Right forelimb (tissue), 1 donor: Measurements from ENCODE around the gene NTM.
A peak's percentile ranks its signal among the peaks of the same experiment; 100 is the strongest.
"Not testable (repeated sequence)": the region's sequence is repeated elsewhere in the genome, so short reads cannot be mapped to it uniquely, and the experiment has no call there.

ENCODE experiments used
- DNase-seq: peaks from one replicate; pipeline ENCODE4 v3.0.0-alpha.2; 2018

NTM gene

DNA sequence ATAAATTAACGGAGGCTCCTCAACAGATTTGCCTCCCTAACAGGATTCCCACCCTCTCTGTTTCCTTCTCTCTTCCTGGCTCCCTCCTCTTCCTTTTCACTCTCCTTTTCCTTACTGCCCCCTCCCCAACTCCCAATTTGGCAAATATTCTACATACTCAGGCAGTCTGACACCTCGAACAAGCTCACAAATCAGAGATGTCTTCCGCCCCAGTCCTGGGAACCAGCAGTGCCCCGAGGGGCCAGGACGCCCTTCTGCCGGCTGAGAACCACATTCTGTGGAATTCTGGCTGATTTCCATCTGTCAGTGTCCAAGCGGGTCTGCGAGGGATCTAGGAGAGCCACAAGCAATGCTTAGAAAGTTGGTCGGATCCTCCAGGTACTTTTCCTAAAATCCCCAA, 94.0 kb downstream of the NTM start:
- no peak for DNase-seq

DNA sequence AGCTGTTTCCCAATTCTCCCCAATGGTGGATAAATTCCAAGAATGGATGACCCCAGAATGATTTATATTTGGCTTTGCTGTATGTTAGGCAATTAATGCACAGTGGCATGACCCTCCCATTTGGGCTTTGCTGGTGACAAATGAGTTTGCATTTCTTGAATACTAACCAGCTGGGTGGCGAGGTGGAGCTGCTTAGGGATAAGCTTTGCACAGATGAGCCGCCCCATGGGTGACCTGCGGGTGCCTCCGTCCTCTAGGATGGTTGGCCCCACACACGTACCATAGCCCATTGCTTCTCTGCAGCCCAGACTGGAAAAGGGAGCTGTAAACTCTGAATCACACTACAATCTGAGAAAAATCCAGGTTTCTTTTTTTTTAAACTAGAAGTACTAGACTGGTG, 94.6 kb downstream of the NTM start:
- DNase-seq: no peak

DNA sequence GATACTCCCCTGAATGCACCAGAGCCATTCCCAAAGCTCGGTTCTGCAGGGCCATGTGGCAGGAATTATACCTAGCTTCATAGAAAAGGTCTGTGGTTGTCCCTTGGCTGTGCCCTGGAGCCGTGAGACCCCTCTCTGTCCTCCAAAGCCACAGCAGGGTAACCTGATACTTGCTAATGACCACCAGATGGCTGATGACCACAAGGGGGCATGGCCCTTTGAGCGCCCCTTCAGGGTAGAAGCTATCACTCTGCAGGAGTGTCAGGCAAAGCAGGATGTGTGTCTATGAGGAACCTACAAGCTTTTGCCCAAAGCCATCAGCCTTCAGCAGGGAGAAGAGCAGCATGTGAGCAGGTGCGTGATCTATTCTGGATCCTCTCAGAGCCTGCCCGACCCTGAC, 95.3 kb downstream of the NTM start:
- DNase-seq: peak; percentile 17

DNA sequence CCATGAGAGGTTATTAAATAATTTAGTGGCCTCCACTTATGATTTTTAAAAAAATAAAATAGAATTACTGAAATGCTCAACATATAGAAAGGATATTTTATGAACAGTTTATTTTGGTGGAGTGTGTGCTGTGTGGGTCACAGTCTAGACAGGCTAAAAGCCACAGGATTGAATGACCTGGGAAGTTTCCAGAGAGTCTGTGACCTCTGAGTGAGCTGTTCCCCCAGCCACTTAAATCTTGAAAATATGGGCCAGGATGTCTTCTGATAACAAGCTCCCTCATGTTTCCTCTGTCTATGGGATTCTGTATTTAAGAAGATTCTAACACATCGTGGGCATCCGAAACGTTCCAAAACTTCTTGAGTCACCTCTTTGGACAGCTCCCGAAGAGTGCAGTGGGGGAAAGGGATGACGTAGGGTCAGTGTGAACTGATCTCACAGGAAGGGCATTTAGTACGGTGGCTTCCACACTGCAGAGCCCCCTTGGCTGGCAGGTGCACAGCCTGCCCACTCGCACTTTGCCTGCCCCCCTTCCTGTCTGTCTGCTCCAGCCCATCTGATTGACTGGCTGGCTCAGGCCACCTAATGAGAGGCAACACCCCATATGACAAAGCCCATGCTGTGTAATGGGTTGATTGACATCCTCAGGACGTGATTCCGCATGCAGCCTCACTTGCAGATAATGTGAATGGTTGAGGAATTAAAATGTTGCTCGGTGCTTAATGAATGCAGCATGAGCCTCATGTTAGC, 97.4 kb downstream of the NTM start:
- DNase-seq: peak; percentile 33

DNA sequence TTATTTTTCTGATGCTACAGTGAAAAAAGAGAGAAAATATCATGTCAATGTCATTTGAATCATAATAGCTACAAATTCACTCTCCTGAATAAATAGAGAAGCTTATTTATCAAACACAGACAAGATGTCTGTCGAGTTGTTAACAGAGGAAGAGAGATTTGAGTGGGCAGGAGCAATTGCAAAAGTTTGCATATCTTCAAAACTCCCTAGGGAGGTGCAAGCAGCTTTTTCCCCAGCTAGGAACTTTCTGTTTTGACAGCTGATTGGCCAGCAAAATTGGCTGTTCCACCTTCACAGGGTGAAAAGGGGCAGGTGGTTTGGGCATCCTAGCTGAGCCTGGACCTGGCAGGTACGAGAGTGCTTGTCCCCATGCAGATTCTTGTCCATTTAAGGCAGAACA, 98.2 kb downstream of the NTM start:
- DNase-seq: peak; percentile 24

DNA sequence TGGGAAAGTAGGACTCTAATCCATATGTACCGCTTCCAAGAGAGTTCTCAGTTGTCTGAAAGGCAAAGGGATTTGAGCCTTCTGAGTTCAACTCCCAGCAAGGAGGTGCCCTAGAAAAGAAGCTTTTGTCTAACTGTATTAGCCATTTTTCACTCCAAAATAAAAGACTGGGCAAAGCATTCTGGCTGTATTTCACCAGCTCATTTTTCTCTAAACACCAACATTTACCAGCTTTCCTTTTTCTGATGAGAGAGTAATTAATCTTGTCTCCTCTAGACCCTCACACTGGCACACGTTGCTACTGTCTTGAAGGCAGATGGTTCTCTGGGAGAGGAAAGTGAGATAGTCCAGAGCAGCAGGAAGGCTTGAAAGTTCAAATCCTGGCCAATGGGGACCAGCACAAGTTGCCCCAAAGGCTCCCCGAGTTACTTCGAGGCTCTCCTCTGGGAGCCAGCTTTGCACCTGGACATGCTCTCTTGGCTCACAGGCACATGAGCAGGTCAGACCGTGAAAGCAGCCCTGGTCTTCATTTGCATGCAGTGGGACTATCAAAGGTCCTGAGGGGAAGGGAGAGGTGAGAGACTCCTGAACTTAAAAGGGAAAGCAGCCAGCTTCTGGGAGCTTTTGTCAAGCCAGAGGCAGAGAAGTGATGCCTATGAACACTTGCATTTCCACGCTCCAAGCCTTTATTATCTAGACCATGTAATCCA, 100.0 kb downstream of the NTM start:
- DNase-seq: peak; percentile 11

DNA sequence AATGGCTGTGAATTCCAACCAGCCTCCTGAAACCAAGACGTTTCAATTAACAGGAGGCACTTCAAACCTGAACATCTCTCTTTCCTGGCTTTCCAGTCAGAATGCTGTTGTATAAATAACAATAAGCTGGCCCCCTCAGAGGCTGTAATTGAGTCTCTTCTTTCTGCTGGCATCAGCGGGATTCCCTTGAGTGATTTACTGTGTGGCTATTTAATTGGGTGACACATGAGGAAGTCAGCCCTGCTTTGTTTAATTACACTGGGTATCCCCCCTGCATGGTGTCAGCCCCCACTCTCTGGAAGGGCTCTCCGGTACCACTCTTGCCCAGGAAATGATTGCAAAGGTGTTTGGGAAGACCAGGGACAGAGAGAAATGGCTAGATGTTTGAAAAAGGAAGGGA, 101.6 kb downstream of the NTM start:
- DNase-seq: no peak

DNA sequence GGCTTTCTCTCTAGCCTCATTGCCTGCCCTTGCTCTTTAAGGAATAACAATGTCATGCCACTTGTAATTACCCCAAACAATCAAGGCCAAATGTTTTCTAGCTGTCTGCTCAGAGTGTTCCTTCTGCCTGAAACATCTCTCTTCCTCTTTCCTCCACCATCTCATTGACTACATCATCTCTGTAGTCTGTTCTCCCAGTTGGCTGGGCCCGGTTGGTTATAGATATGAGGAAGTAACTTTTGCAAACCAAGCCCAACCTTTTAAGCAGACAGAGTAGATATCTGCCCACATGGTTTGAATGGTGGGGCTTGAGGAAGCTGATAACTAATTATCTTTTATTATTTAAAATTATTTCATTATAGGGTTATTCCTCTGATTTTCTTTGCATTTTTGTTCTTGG, 104.5 kb downstream of the NTM start:
- no peak for DNase-seq

DNA sequence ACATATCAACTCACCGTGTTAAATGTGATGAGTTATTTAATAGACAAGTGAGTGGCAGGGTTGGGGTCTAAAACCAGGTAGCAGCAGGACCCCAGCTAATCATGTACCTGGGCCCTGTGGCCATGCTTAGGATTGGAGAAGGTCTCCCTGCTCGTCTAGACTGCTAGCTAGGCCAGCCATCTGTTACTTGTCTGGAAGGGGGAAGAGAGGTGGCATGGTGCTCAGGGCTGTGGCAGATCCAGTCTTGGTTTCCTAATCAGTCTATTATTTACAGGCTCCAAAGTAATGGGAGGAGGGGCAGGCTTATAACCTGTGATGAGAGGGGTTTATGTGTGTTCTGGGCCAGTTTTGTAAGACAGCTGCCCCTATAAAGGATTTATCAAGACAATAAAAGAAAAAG, 105.9 kb downstream of the NTM start:
- DNase-seq: no peak

DNA sequence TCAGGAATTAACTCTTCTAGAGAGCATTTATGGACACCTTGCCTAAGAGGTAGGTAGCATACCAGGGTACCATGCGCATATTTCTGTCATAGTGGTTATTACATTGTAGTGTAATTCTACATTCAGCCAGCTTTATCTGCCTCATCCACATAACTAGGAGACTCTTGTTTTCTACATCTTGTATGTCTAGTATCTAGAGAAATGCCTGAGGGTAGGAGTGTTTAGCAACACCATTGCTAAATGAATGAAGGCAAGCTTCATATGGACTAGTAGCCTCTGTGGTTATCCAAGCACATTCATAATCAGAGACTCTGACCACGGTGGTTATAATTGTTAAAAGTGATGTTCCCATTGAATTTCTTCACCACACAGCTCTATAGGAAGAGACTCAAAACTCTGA, 107.9 kb downstream of the NTM start:
- DNase-seq: no peak

DNA sequence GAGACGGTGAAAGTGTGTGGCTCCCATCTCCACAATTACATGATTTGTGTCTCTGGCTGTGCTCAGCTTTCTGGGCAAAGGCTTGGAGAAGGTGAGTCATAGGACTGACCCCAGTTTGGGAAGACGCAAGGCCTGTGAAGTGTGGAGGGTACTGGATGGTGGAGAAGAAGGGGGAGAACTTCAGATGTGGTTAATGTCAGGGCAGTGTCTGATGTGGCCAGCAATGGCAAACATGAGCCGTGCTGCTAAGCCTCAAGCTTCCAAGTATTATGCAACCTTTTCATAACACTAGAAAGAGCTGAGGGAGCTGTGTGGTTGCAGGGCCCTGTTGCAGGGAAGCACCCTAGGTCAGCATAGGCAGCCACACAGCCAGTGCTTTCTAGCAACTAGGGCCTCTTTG, 110.9 kb downstream of the NTM start:
- no peak for DNase-seq

DNA sequence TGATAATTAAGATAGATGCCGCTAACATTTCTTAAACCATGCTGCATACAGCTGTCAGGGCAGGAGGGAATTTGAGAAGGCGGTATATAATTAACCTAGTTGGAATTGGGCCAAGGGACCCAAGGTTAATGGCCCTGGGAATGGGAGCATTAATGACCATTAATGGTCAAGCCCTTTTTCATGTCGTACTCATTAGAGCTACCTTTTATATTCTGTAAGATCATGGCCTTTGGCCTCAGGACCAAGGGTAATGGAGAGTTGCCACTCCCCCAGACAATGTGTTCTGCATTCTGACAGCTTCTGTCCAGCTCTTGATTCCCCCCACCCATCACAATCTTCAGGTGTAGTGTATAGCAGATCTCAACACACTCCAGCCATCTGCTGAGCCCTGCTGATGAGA, 111.6 kb downstream of the NTM start:
- no peak for DNase-seq

DNA sequence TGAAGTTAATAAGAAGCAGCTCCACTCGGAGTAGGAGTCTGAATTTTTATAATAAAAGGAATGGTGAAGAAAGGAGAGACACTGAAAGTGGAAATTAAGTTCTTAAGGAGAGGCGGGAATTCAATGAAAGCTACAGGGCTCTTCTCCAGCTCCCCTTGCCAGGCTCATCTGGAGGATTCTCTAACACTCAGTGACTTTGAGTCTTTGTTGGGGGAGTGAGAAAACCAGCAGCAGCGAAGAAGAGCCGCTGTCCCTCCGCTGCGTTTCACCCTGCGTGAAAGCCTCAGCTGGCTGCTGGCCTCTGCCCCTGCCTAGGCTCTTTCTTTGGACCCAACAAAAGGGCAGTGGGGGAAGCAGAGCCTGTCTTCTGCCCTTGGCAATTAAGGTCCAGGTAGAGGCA, 113.0 kb downstream of the NTM start:
- peak; percentile 30 for DNase-seq

DNA sequence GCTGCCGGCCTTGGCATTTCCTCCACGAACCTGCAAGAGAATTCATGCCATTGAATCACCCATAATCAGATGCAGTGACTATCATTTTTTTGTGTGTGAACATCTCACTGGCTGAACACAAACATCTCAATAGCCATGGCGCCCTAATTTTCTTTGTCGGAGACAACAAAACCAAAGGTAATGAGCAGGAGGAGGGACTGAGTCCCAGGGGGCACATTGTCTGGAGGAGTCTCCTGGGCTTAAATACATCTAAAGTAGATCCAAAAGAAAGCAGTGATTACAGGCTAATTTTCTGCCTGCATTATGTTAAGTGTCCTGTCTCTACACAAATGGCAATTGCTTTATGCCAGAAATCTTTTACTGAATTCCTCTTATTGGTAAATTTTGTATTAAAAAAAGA, 113.5 kb downstream of the NTM start:
- DNase-seq: no peak

DNA sequence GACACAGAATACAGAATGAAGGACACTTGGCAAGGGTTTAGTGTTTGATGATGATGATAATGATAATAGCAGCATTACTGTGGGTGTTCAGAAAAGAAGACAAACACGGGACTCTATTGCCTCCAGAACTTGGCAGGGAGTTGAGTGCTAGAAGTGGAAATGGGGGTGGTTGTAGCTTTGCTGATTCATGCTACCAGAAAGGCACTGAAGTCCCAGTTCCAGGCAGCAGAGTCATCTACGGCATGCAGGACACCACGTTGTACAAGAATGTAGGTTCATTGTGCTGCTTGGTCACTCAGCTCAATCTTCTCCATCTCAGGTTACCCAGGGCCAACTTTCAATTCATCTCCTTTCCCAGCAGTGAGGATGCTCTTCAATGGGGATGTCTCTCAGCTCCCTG, 115.7 kb downstream of the NTM start:
- no peak for DNase-seq

DNA sequence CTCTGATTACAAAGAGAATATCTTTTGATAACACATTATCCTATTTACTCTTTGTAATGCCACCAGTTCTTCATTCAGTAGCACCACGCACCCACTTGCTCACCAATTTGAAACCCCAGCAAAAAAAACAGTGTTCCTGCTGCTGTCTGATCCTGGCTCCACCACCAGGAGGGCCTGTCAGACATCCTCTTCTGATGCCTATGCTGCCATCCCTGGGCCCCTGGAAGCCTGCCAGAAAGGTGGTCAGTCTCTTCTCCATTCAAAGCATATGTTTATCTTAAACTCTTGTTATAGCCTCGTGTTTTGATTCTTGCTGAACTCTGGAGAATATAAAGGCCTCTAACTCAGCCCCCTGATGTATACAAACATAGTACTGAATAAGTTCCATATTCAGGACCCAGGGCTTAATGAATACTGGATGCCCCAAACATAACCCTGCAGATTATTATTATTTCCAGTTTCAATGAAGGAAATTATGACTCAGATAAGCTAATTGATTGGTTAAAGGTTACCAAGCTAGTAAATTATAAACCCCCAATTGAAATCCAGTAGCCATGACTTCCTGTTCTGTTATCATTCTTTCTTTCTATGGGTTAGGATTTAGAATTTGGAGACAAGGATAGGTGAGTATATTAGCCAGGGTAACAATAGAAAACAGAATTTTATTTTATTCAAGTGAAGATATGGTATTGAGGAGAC, 116.7 kb downstream of the NTM start:
- no peak for DNase-seq

DNA sequence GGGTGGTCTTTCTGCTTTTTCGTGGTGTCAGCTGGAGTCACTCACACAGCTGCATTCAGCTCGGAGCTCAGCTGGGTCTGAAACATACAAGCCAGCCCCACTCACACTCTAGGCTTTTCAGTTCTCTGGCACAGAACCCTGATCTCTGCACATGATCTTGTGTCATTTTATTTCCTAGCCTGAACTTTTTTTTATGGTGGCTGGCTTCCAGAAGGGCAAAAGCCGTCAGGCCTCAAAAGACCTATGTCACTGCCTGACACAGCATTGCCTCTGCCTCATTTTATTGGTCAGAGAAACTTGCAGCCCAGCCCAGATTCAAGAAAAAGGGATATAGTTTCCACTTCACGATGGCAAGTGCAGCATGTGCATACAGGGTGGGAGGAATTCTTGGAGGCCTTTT, 117.8 kb downstream of the NTM start:
- DNase-seq: peak; percentile 39

DNA sequence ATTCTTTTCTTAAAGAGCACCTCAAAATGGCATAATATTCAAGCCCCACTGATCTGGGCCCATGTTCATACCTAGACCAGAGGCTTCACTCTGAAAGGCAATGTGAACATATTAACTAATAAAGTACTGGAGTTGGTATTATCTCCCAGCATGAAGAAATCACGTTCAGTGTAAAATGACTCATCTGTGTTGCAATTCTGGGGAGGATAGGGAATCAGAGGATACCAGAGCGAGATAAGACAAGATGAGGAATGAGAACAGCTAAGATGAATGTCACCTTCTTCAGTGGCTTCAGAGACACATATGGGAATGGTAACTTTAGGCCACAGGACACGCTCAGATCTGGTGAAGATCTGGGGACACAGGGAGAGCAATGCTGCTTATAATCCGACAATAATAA, 121.1 kb downstream of the NTM start:
- no peak for DNase-seq

DNA sequence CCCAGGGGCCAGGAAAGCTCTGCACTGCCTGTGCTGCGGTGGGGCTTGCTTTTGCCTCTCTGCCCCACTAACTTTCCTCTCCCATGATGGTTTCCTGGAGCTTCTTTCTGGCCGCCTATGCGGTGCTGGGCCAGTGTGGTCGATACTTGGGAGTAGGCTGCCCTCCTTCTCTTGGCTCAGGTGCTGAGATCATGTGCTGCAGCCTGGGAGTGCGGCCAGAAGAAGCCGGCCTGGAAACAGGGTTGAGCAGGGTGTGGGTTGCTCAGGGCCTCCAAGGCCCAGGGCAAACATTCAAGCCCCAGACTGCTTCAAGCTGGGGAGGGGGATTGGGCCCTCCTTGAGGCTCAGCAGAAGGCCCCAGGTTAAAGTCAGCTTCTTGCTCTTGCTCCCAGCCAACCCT, 125.0 kb downstream of the NTM start:
- DNase-seq: peak; percentile 77

DNA sequence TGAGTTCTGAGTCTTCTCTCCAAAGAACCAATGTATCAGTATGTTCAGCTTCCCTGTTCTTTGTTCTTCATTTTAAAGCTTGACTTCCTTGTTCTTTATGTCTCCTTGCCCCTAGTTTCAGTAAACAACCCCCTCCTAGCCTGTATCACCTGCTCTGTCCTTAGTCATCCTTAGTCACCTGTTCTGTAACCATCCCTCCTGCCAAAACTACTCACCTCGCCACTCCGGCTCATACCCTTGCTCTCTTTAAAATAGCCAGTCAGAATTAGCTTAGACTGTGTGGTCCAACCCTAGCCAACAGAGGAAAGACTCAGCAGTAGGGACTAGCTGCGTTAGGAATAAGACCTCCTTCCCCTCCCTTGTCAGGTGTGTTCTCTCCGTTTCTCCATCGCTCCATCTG, 127.3 kb downstream of the NTM start:
- DNase-seq: not testable (repeated sequence)

DNA sequence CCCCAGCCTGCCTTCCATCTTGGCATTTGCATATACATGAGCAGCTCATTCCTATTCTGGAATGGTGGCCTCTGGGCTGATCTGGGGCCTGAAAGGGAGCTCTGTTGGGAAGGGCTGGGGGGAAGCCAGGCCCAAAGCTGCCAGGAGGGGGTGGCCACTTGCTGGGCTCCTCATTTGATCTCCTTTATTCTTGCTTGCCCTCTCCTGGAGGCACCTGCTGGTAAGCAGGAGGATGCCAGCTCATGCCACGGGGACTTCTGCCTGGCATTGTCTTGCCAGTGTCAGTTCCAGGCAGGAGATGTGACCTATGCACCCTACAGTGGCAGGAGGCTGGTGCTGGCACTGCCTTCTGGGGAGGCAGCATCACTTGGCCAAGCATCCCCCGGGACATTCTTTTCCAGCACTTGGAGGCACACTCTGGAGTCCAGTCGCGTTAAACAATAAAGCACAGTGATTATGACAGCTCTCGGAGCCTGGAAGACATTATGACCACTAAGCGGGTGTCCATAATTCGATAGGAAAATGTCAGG, 128.3 kb downstream of the NTM start:
- no peak for DNase-seq

DNA sequence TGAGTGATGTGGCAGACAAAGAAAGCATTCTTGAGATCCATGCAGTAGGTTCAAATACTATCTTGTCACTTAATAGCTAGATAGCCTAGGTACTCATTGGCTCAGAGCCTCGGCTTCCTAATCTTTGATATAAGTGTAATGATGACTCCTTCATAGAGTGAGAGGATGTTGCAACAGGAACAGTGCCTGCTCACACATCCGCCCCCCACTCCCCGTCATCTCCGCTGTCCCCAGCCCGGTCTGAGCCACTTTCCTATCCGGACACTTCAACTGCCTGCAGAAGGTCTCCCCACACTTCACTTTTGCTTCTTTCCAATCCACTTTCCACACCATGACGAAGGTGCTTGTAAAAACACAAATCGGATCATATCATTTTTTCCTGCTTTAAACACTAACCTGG, 128.8 kb downstream of the NTM start:
- no peak for DNase-seq

DNA sequence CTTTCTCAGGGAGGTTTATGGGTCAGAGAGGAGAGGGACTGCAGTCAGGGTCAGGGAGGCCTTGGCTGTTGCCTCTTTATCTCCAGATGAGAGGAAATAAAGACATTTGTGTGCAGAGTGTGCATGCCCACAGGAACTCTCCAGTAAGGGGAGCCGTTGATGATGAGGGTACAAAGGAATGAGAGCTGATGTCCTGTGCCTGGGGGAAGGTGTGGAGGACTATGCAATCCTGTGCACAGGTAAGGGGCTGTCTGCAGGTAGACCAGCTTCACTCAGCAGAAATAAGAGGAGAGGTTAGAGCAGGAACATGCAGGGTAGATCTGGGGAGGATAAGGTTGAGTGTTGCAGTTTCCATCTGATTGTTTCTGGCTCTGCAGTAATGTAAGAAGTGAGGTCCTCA, 132.6 kb downstream of the NTM start:
- DNase-seq: no peak
